Measurements from ENCODE around the gene SNX32. TPM values are rescaled to one million over a fixed set of nuclear protein-coding genes. Genes with fewer than 3 reads are reported as not detected.

Gene SNX32
- total and polyA plus RNA-seq, 2 of the 13 experiments (the other 11 are each of a cell fraction or from before 2014, with no cell fraction given): 0.09 to 0.34 TPM

- TF ChIP-seq TFDP2 (CRISPR knock-in tag; IDR thresholded peaks at IDR 0.05) (peak; percentile 80), TRAFD1 (CRISPR knock-in tag; IDR thresholded peaks at IDR 0.05; ENCODE audit: borderline replicate concordance) (no peak), ZNF510 (CRISPR knock-in tag; IDR thresholded peaks at IDR 0.05; ENCODE audit: low read depth) (no peak), IRF2 (CRISPR knock-in tag; IDR thresholded peaks at IDR 0.05) (no peak), ZSCAN31 (CRISPR knock-in tag; IDR thresholded peaks at IDR 0.05; ENCODE audit: low read depth) (0 out of 2 replicates have a peak, but pooled peaks have one; percentile 29), GTF2F1 (IDR thresholded peaks at IDR 0.05; ENCODE audit: low read length) (no peak), ZNF225 (CRISPR knock-in tag; IDR thresholded peaks at IDR 0.05) (no peak), KDM3A (CRISPR knock-in tag; IDR thresholded peaks at IDR 0.05; ENCODE audit: low read depth) (peak; percentile 25; the same call in 1 of the 2 replicates), THAP7 (CRISPR knock-in tag; IDR thresholded peaks at IDR 0.05) (peak; percentile 83), MED1 (CRISPR knock-in tag; IDR thresholded peaks at IDR 0.05) (no peak; the same call in none of the 2 replicates), RBM22 (optimal IDR thresholded peaks at IDR 0.05; ENCODE audit: low read length) (no peak), ZNF598 (CRISPR knock-in tag; IDR thresholded peaks at IDR 0.05; ENCODE audit: borderline replicate concordance) (no peak), ZNF577 (CRISPR knock-in tag; IDR thresholded peaks at IDR 0.05; ENCODE audit: borderline replicate concordance, low read depth) (no peak), CEBPG (CRISPR knock-in tag; IDR thresholded peaks at IDR 0.05) (0 out of 2 replicates have a peak, but pooled peaks have one; percentile 5), HCFC1 (IDR thresholded peaks at IDR 0.05; ENCODE audit: low read depth, low read length) (no peak), MED8 (CRISPR knock-in tag; IDR thresholded peaks at IDR 0.05; ENCODE audit: insufficient replicate concordance) (no peak), ZMYM3 (CRISPR knock-in tag; IDR thresholded peaks at IDR 0.05) (0 out of 2 replicates have a peak, but pooled peaks have one; percentile 30), DRAP1 (CRISPR knock-in tag; IDR thresholded peaks at IDR 0.05) (0 out of 2 replicates have a peak, but pooled peaks have one; percentile 34), USF2 (IDR thresholded peaks at IDR 0.05; ENCODE audit: low read depth, low read length) (no peak), USF2 (CRISPR knock-in tag; IDR thresholded peaks at IDR 0.05; ENCODE audit: borderline replicate concordance) (no peak; the same call in 1 of the 2 replicates), YY1 (IDR thresholded peaks at IDR 0.05; ENCODE audit: insufficient read depth, insufficient replicate concordance, low read depth, low read length) (peak; percentile 89), KLF11 (CRISPR knock-in tag; IDR thresholded peaks at IDR 0.05) (no peak; the same call in 1 of the 2 replicates), MAFG (CRISPR knock-in tag; IDR thresholded peaks at IDR 0.05) (no peak)
These were observed 54.5 kb downstream of the SNX32 start, which contains the start of gene FIBP (continued) for GRCh38 chr11:65888163-65888814.
